K562 (cell line): ENCODE data around the gene DYSF. TPM values are rescaled to one million over a fixed set of nuclear protein-coding genes. Genes with fewer than 3 reads are reported as not detected.
A peak's percentile ranks its signal among the peaks of the same experiment; 100 is the strongest.

Source experiments
- ATAC-seq: fragments of 200-7000 bp; cut with Tn5 transposase; 3 replicates; pipeline ENCODE4 v1.9.1; 2020; ENCODE audit warnings: moderate library complexity
- BruUV-seq: library from RNA; stranded (reverse); fragments of 400-500 nt; replicated peaks from 2 replicates; lab custom pipeline; 2021; lab: Mats Ljungman, UMichigan
- CTCF ChIA-PET: fragments of 300-600 bp; formaldehyde crosslinking; extraction: SDS; loops from one replicate; lab custom pipeline; 2021; ENCODE audit warnings: low intra/inter-chr PET ratio; lab: Yijun Ruan, JAX
- POLR2A ChIA-PET: fragments of 300-600, 350-650 bp; sonication (Branson Sonifier 250); formaldehyde crosslinking; extraction: SDS; loops from one replicate; lab custom pipeline; 2021; ENCODE audit warnings: antibody characterized with exemption, inconsistent platforms; lab: Yijun Ruan, JAX
- DNase-seq, 4 experiments: peaks; one replicate each; pipeline versions ENCODE4 v3.0.0 to v3.0.0-alpha.2; 2011 to 2018; ENCODE audit warnings: low spot score in 3 of 4, mixed read lengths in 3 of 4; ENCODE audit errors: extremely low read depth in 1 of 4
- FAIRE-seq: peaks from 2 replicates; lab custom pipeline; 2011; peaks lifted over from hg19 to GRCh38; lab: Jason Lieb, UNC
- H2AFZ ChIP-seq: 2 replicates; pipeline ENCODE4 v1.6.0; 2011; ENCODE audit warnings: low read depth, low read length, control low read depth, inconsistent platforms
- H3K27ac ChIP-seq: fragments of 200-600 bp; 3 replicates; pipeline ENCODE4 v1.8.0; 2011; ENCODE audit warnings: low read depth, mild to moderate bottlenecking, control low read depth, inconsistent platforms, low read length, moderate library complexity, mixed read lengths; ENCODE audit errors: extremely low read depth
- H3K27me3 ChIP-seq, 2 experiments: fragments of 300-600 bp in 1 of 2; 2 replicates in 1 of 2; 3 replicates in 1 of 2; pipeline versions ENCODE4 v1.6.0 to v1.8.0; 2011; ENCODE audit warnings: inconsistent platforms in 2 of 2, low read length in 2 of 2, mild to moderate bottlenecking in 1 of 2, mixed read lengths in 1 of 2, moderate library complexity in 1 of 2; ENCODE audit not compliant: control insufficient read depth in 2 of 2, insufficient read depth in 2 of 2
- H3K36me3 ChIP-seq: fragments of 300-600 bp; 3 replicates; pipeline ENCODE4 v1.8.0; 2011; ENCODE audit warnings: mild to moderate bottlenecking, low read length, inconsistent platforms; ENCODE audit not compliant: control insufficient read depth, insufficient read depth
- H3K4me1 ChIP-seq, 2 experiments: fragments of 200-600 bp in 1 of 2; replicated peaks in 1 of 2; 2 replicates in 1 of 2; 3 replicates in 1 of 2; pipeline versions ENCODE4 v1.5.1 to v1.8.0; 2011; ENCODE audit warnings: inconsistent platforms in 2 of 2, low read length in 2 of 2, mild to moderate bottlenecking in 1 of 2, mixed read lengths in 1 of 2, moderate library complexity in 1 of 2; ENCODE audit not compliant: control insufficient read depth in 2 of 2, insufficient read depth in 2 of 2
- H3K4me2 ChIP-seq: 2 replicates; pipeline ENCODE4 v1.6.1; 2011; ENCODE audit warnings: low read length, control low read depth, inconsistent platforms, mixed read lengths; ENCODE audit not compliant: insufficient read depth
- H3K4me3 ChIP-seq: fragments of 200-600 bp; sonication (generic), shearing (Covaris generic); 2 replicates; pipeline ENCODE4 v1.5.1; 2016; ENCODE audit warnings: control low read depth, inconsistent platforms
- H3K79me2 ChIP-seq: fragments of 200-600 bp; 3 replicates; pipeline ENCODE4 v1.8.0; 2011; ENCODE audit warnings: low read length, inconsistent platforms; ENCODE audit not compliant: control insufficient read depth, insufficient read depth
- H3K9ac ChIP-seq, 2 experiments: 2 replicates each; pipeline versions ENCODE4 v1.6.0 to v1.6.1; 2011; ENCODE audit warnings: low read depth in 2 of 2, low read length in 2 of 2, control low read depth in 1 of 2, inconsistent platforms in 1 of 2, mild to moderate bottlenecking in 1 of 2, mixed read lengths in 1 of 2; ENCODE audit not compliant: insufficient read depth in 1 of 2
- H3K9me1 ChIP-seq: one replicate; pipeline ENCODE4 v1.6.0; 2011; ENCODE audit warnings: inconsistent platforms, mild to moderate bottlenecking, low read length, moderate library complexity; ENCODE audit not compliant: control insufficient read depth, insufficient read depth
- H3K9me3 ChIP-seq: replicated peaks from 2 replicates; pipeline ENCODE4 v1.5.1; 2011; ENCODE audit warnings: low read depth, low read length, inconsistent platforms; ENCODE audit not compliant: control insufficient read depth, insufficient read depth
- H4K20me1 ChIP-seq: replicated peaks from 2 replicates; pipeline ENCODE4 v1.6.1; 2011; ENCODE audit warnings: low read length, inconsistent platforms, mixed read lengths; ENCODE audit not compliant: control insufficient read depth, insufficient read depth
- ADNP ChIP-seq: fragments of 200-800 bp; sonication (Bioruptor generic); IDR thresholded peaks from 2 replicates; pipeline ENCODE4 v1.6.1; 2016; ENCODE audit warnings: missing genetic modification characterization, missing compliant biosample characterization
- BCOR ChIP-seq: fragments of 450-650 bp; IDR thresholded peaks from 2 replicates; pipeline ENCODE4 v1.6.1; 2016
- GATA2 ChIP-seq: sonication (generic); formaldehyde crosslinking; IDR thresholded peaks from 2 replicates; pipeline ENCODE4 v1.4.0; 2020; ENCODE audit warnings: mild to moderate bottlenecking, missing genetic modification reagents
- PATZ1 ChIP-seq: fragments of 250-450 bp; sonication (Bioruptor Pico); IDR thresholded peaks from 2 replicates; pipeline ENCODE4 v1.5.0; 2020; ENCODE audit warnings: mild to moderate bottlenecking, borderline replicate concordance
- PREB ChIP-seq: sonication (generic); formaldehyde crosslinking; IDR thresholded peaks from 2 replicates; pipeline ENCODE4 v1.8.1; 2023; ENCODE audit warnings: mild to moderate bottlenecking, missing genetic modification reagents
- RREB1 ChIP-seq: fragments of 250-450 bp; sonication (Bioruptor Pico); IDR thresholded peaks from 2 replicates; pipeline ENCODE4 v1.4.0; 2020
- SNAPC5 ChIP-seq: fragments of 250-450 bp; sonication (Bioruptor Pico); IDR thresholded peaks from 2 replicates; pipeline ENCODE4 v1.8.0; 2021; ENCODE audit warnings: moderate library complexity, mild to moderate bottlenecking, inconsistent platforms
- U2AF2 ChIP-seq: fragments of 200-400 bp; formaldehyde crosslinking; optimal IDR thresholded peaks from 2 replicates; pipeline ENCODE3; 2017; ENCODE audit warnings: low read depth, mild to moderate bottlenecking, low read length
- ZNF212 ChIP-seq: fragments of 450-650 bp; formaldehyde crosslinking; IDR thresholded peaks from 2 replicates; pipeline ENCODE4 v1.4.0; 2020; ENCODE audit warnings: mild to moderate bottlenecking
- ZNF695 ChIP-seq: fragments of 450-650 bp; formaldehyde crosslinking; IDR thresholded peaks from 2 replicates; pipeline ENCODE4 v1.4.0; 2020; ENCODE audit warnings: mild to moderate bottlenecking, moderate library complexity
- ZNF766 ChIP-seq: fragments of 200-800 bp; sonication (Bioruptor generic); conservative IDR thresholded peaks from 2 replicates; pipeline ENCODE4 v1.6.1; 2016; ENCODE audit warnings: missing genetic modification characterization, missing compliant biosample characterization
- ZNF778 ChIP-seq: fragments of 450-650 bp; formaldehyde crosslinking; IDR thresholded peaks from 2 replicates; pipeline ENCODE4 v1.4.0; 2020; ENCODE audit warnings: mild to moderate bottlenecking, moderate library complexity
- WGBS: fragments of 100-300 bp; shearing (Covaris generic); methylation state at CpG from one replicate; pipeline ENCODE4 v1.1.6; 2016; ENCODE audit warnings: low coverage, mixed read lengths; ENCODE audit not compliant: insufficient coverage; ENCODE audit errors: missing lambda C conversion rate; 5-methylcytosine and 5-hydroxymethylcytosine counted together
- in situ Hi-C: fragments of 300-500 bp; cut with MboI; formaldehyde crosslinking; loops from 4 replicates; pipeline ENCODE4 v1.15.0; 2018; ENCODE audit warnings: inconsistent platforms, mixed read lengths
- intact Hi-C: fragments of 100-400 bp; cut with micrococcal nuclease; formaldehyde crosslinking; loops from 2 replicates; pipeline ENCODE4 v1.14.2; 2022
- polyA plus RNA-seq, 8 experiments: library from polyadenylated mRNA; depleted of rRNA in 4 of 8; stranded (reverse) in 5 of 8; unstranded in 3 of 8; fragments of >200 nt; fragmentation: Nextera tagmentation in 2 of 8; fragmentation: Illumina TruSeq in 1 of 8; extraction: Ambion mirVana in 2 of 8; extraction: Trizol in 1 of 8; gene quantifications; 2 replicates each; pipeline versions ENCODE4 v1.2.1 to v1.2.3, GENCODE V29; 2011 to 2014; ENCODE audit warnings: inconsistent platforms in 1 of 8, missing spikeins in 1 of 8
- total RNA-seq, 7 experiments: library from RNA; depleted of rRNA in 6 of 7; stranded (reverse); fragments of >200 nt in 6 of 7; fragmentation: Illumina TruSeq in 2 of 7; extraction: Trizol in 2 of 7; gene quantifications; 2 replicates each; pipeline versions ENCODE4 v1.2.1 to v1.2.3, GENCODE V29; 2011 to 2021; ENCODE audit warnings: low replicate concordance in 1 of 7

Gene DYSF
- total and polyA plus RNA-seq, 9 of the 15 experiments (the other 6 are each of a cell fraction or from before 2014, with no cell fraction given): 0.01 to 0.80 (median 0.29) TPM

- TF ChIP-seq PREB: no peak
- no peak for TF ChIP-seq U2AF2
- no peak for TF ChIP-seq GATA2
Observed at GRCh38 chr2:71550801-71551630, 97.7 kb downstream of the DYSF start (continued).

- intact Hi-C loops (no loop called here), in situ Hi-C loops (loop anchor here (5.0 kb wide), 1 partner anchor 236 kb away; no protein-coding TSS in a partner anchor)
- POLR2A ChIA-PET: no interaction called here
- H3K9me3 ChIP-seq: no peaks in the 10 kb centered on the region
- DNase-seq (peak in 1 of 4 experiments; percentile 21), FAIRE-seq (no peak)
- peaks cover 3 to 21% of the 10 kb centered on the region in 2 experiments; a peak in 2 of 5 replicates for H3K27me3 ChIP-seq
- H3K9ac ChIP-seq: no peak overlapping the region
- WGBS: 4% methylated on average over 6 of the region's 9 CpGs
- H3K4me1 ChIP-seq: 0 out of 5 replicates have a peak, but pooled peaks cover 0 to 2% of the 10 kb centered on the region in 2 experiments
- no peaks in the 10 kb centered on the region for H3K36me3 ChIP-seq
- no peaks in the 10 kb centered on the region; the same call in 1 of the 2 replicates for H4K20me1 ChIP-seq
- no peaks in the 10 kb centered on the region for H3K79me2 ChIP-seq
- no peak overlapping the region for H3K4me2 ChIP-seq
- H3K4me3 ChIP-seq: no peak overlapping the region
- TF ChIP-seq ZNF212: no peak
- TF ChIP-seq ZNF766 (CRISPR knock-in tag): no peak
- no peak for TF ChIP-seq SNAPC5
- TF ChIP-seq ADNP (tag): no peak
- TF ChIP-seq BCOR: no peak
- no peak for TF ChIP-seq PATZ1 (CRISPR knock-in tag)
- TF ChIP-seq ZNF778 (CRISPR knock-in tag): no peak
- TF ChIP-seq RREB1 (CRISPR knock-in tag): no peak
- TF ChIP-seq U2AF2: no peak
- no peak for TF ChIP-seq ZNF695 (CRISPR knock-in tag)
- TF ChIP-seq, all 486 proteins: peak for 0
- no TSS peak for BruUV-seq
- CTCF ChIA-PET: no interaction called here
- Histone ChIP-seq H3K9me1 (no peaks in the 10 kb centered on the region), H2AFZ (no peak overlapping the region), H3K27ac (no peak overlapping the region)
- no peak for ATAC-seq
Observed at GRCh38 chr2:71551631-71551915, 98.2 kb downstream of the DYSF start.
